Epidermal melanocyte (primary cell): ENCODE results near the gene CDC5L.
A peak's percentile ranks its signal among the peaks of the same experiment; 100 is the strongest.
"Not testable (repeated sequence)": the region's sequence is repeated elsewhere in the genome, so short reads cannot be mapped to it uniquely, and the experiment has no call there.

ENCODE experiments used
- DNase-seq: peaks from one replicate; pipeline ENCODE4 v3.0.0; 2011; ENCODE audit warnings: low spot score; ENCODE audit not compliant: insufficient read length

The CDC5L gene

GRCh38 chr6:44415449-44415848 is 27.9 kb downstream of the CDC5L start:
- no peak for DNase-seq

GRCh38 chr6:44415873-44416502 is 28.5 kb downstream of the CDC5L start:
- no peak for DNase-seq

GRCh38 chr6:44422531-44422930 is 35.0 kb downstream of the CDC5L start:
- no peak for DNase-seq

- DNase-seq = peak; percentile 18
Observed at GRCh38 chr6:44423306-44423705, 35.8 kb downstream of the CDC5L start.

GRCh38 chr6:44425951-44426350 is 38.4 kb downstream of the CDC5L start:
- no peak for DNase-seq

GRCh38 chr6:44428682-44429081 is 41.2 kb downstream of the CDC5L start:
- no peak for DNase-seq

- no peak for DNase-seq
Observed at GRCh38 chr6:44430326-44430725, 42.8 kb downstream of the CDC5L start.

- DNase-seq = no peak
Observed at GRCh38 chr6:44431118-44431725, 43.7 kb downstream of the CDC5L start.

- no peak for DNase-seq
Observed at GRCh38 chr6:44432227-44432626, 44.7 kb downstream of the CDC5L start.

- no peak for DNase-seq
Observed at GRCh38 chr6:44432726-44433125, 45.2 kb downstream of the CDC5L start.

GRCh38 chr6:44435500-44435899 is 48.0 kb downstream of the CDC5L start:
- no peak for DNase-seq

- DNase-seq = no peak
Observed at GRCh38 chr6:44438827-44439226, 51.3 kb downstream of the CDC5L start.

GRCh38 chr6:44439270-44440045 is 52.0 kb downstream of the CDC5L start:
- DNase-seq = no peak

GRCh38 chr6:44441091-44441855 is 53.8 kb downstream of the CDC5L start:
- DNase-seq = no peak

- DNase-seq = no peak
Observed at GRCh38 chr6:44442236-44442635, 54.7 kb downstream of the CDC5L start.

- DNase-seq = no peak
Observed at GRCh38 chr6:44442833-44443444, 55.4 kb downstream of the CDC5L start.

- DNase-seq = no peak
Observed at GRCh38 chr6:44444853-44445252, 57.3 kb downstream of the CDC5L start.

GRCh38 chr6:44446626-44447300 is 59.3 kb downstream of the CDC5L start:
- DNase-seq = no peak

- DNase-seq = not testable (repeated sequence)
Observed at GRCh38 chr6:44449181-44449580, 61.7 kb downstream of the CDC5L start.

GRCh38 chr6:44451803-44452695 is 64.5 kb downstream of the CDC5L start:
- DNase-seq = no peak
